ENCODE results near the gene CLCN7.

- TF ChIP-seq POLR2A (IDR thresholded peaks at IDR 0.05), result no peak
- TF ChIP-seq, protein P1, sequence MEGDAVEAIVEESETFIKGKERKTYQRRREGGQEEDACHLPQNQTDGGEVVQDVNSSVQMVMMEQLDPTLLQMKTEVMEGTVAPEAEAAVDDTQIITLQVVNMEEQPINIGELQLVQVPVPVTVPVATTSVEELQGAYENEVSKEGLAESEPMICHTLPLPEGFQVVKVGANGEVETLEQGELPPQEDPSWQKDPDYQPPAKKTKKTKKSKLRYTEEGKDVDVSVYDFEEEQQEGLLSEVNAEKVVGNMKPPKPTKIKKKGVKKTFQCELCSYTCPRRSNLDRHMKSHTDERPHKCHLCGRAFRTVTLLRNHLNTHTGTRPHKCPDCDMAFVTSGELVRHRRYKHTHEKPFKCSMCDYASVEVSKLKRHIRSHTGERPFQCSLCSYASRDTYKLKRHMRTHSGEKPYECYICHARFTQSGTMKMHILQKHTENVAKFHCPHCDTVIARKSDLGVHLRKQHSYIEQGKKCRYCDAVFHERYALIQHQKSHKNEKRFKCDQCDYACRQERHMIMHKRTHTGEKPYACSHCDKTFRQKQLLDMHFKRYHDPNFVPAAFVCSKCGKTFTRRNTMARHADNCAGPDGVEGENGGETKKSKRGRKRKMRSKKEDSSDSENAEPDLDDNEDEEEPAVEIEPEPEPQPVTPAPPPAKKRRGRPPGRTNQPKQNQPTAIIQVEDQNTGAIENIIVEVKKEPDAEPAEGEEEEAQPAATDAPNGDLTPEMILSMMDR (IDR thresholded peaks at IDR 0.05), result no peak
Measured at GRCh38 chr16:1438229-1439057, 36.4 kb downstream of the CLCN7 start.

All from ovary (tissue), 3 donors.